Natural killer cell (primary cell): ENCODE results near the gene LRP6. TPM values are rescaled to one million over a fixed set of nuclear protein-coding genes. Genes with fewer than 3 reads are reported as not detected.

Source experiments
- ATAC-seq, 3 donors: fragments of 150-1000 bp in 2 of 3; fragments of 200-7000 bp in 1 of 3; cut with Tn5 transposase; 1 replicate in 1 of 3; 2 replicates in 2 of 3; pipeline ENCODE4 v1.10.0; 2021; ENCODE audit warnings: mild to moderate bottlenecking in 2 of 3, moderate library complexity in 2 of 3
- DNase-seq, 2 donors: peaks; one replicate each; pipeline versions ENCODE4 v3.0.0 to v3.0.0-alpha.2; 2013 to 2021; ENCODE audit warnings: mixed read lengths in 1 of 2
- H3K27ac ChIP-seq: one replicate; pipeline ENCODE4 v1.5.1; 2013; ENCODE audit warnings: mild to moderate bottlenecking, low read length
- H3K27me3 ChIP-seq: one replicate; pipeline ENCODE4 v1.6.1; 2013; ENCODE audit warnings: low read length; ENCODE audit not compliant: control insufficient read depth, insufficient read depth
- H3K36me3 ChIP-seq: one replicate; pipeline ENCODE4 v1.6.1; 2013; ENCODE audit warnings: low read length; ENCODE audit not compliant: control insufficient read depth, insufficient read depth
- H3K4me1 ChIP-seq: one replicate; pipeline ENCODE4 v1.6.1; 2013; ENCODE audit warnings: low read length; ENCODE audit not compliant: control insufficient read depth, insufficient read depth
- H3K4me3 ChIP-seq: one replicate; pipeline ENCODE4 v1.5.1; 2013; ENCODE audit warnings: low read length
- H3K9me3 ChIP-seq: one replicate; pipeline ENCODE4 v1.6.1; 2013; ENCODE audit warnings: low read length; ENCODE audit not compliant: control insufficient read depth, insufficient read depth
- H3K27ac Mint-ChIP-seq, 2 donors: one replicate each; pipeline ENCODE4 v1.8.0; 2022; ENCODE audit warnings: mild to moderate bottlenecking in 2 of 2, mixed read lengths in 2 of 2, moderate library complexity in 1 of 2
- H3K27me3 Mint-ChIP-seq, 2 donors: one replicate each; pipeline ENCODE4 v1.8.0; 2022; ENCODE audit warnings: low read depth in 2 of 2, mixed read lengths in 2 of 2
- H3K36me3 Mint-ChIP-seq: one replicate; pipeline ENCODE4 v1.8.0; 2022; ENCODE audit warnings: mixed read lengths
- H3K4me1 Mint-ChIP-seq, 2 donors: one replicate each; pipeline ENCODE4 v1.8.0; 2022; ENCODE audit warnings: mixed read lengths in 2 of 2
- H3K4me3 Mint-ChIP-seq: one replicate; pipeline ENCODE4 v1.8.0; 2022; ENCODE audit warnings: mild to moderate bottlenecking, moderate library complexity, mixed read lengths
- H3K9me3 Mint-ChIP-seq, 2 donors: one replicate each; pipeline ENCODE4 v1.8.0; 2022; ENCODE audit warnings: mixed read lengths in 2 of 2
- CTCF ChIP-seq: fragments of 200-600 bp; IDR thresholded peaks from one replicate; pipeline ENCODE4 v1.8.0; 2022; ENCODE audit warnings: antibody characterized with exemption
- whole genome bisulfite sequencing: methylation state at CpG from one replicate; pipeline ENCODE4 v1.1.7; 2013; ENCODE audit warnings: missing lambda C conversion rate; ENCODE audit not compliant: insufficient coverage; 5-methylcytosine and 5-hydroxymethylcytosine counted together
- intact Hi-C: fragments of 100-400 bp; cut with micrococcal nuclease; formaldehyde crosslinking; loops from one replicate; pipeline ENCODE4 v1.14.2; 2022
- total RNA-seq, 4 donors: library from RNA; stranded (reverse); fragments of 120-200 nt in 1 of 4; gene quantifications; one replicate each; pipeline versions ENCODE4 v1.2.3 to v1.2.4, GENCODE V29; 2013 to 2022

LRP6 gene
- total RNA-seq, 3 donors from 2014 or later (not counting 1 experiment from before 2014, with no cell fraction given), result 0.05 to 0.33 TPM; not detected in 1

- intact Hi-C loops, result no loop called here
- Mint-ChIP-seq H3K4me1 (no peaks in the 10 kb centered on the region), H3K9me3 (no peaks in the 10 kb centered on the region), H3K27me3 (peaks cover 34 to 64% of the 10 kb centered on the region in 2 donors), H3K36me3 (no peaks in the 10 kb centered on the region), H3K27ac (no peak overlapping the region), H3K4me3 (no peak overlapping the region)
- Histone ChIP-seq H3K4me1 (no peaks in the 10 kb centered on the region), H3K27me3 (peaks cover 4% of the 10 kb centered on the region), H3K4me3 (no peak overlapping the region), H3K36me3 (no peaks in the 10 kb centered on the region), H3K9me3 (no peaks in the 10 kb centered on the region), H3K27ac (no peak overlapping the region)
- no peak for TF ChIP-seq CTCF
- DNase-seq, result no peak
- WGBS, result 85% methylated on average over 4 of the region's 5 CpGs
- ATAC-seq, result no peak
Observed at GRCh38 chr12:12240662-12241340, 26.0 kb downstream of the LRP6 start.

DNA sequence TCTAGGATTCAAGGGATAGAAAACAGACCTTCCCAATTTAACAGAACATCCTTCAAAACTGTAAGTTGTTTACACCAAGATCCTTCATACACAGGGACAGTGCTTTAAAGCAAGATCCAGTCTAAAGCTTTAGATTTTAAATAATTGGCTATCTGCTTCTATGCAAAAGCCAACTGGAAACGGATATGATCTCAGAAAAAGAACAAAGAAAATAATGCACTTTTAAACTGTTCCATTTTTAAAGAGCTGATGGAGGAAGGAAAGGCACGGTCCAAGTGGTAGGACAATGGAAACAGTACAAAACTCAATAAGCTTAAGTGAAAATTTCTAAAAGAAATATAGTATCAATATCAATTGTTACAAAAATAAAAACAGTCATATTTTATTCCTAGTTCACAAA, 27.7 kb downstream of the LRP6 start:
- TF ChIP-seq CTCF, result no peak
- no peak overlapping the region for H3K4me3 Mint-ChIP-seq
- no peaks in the 10 kb centered on the region for H3K9me3 Mint-ChIP-seq
- no peaks in the 10 kb centered on the region for H3K36me3 Mint-ChIP-seq
- Histone ChIP-seq H3K36me3 (no peaks in the 10 kb centered on the region), H3K4me1 (no peaks in the 10 kb centered on the region), H3K9me3 (no peaks in the 10 kb centered on the region), H3K4me3 (no peak overlapping the region), H3K27ac (no peak overlapping the region), H3K27me3 (peaks cover 4% of the 10 kb centered on the region)
- DNase-seq (no peak), ATAC-seq (no peak)
- WGBS, result 60% methylated on average over 1 of the region's 2 CpGs
- H3K27me3 Mint-ChIP-seq, result peaks cover 27 to 58% of the 10 kb centered on the region in 2 donors
- H3K27ac Mint-ChIP-seq, result no peak overlapping the region
- H3K4me1 Mint-ChIP-seq, result no peaks in the 10 kb centered on the region
- intact Hi-C loops, result no loop called here

- intact Hi-C loops, result no loop called here
- no peaks in the 10 kb centered on the region for H3K9me3 ChIP-seq
- no peaks in the 10 kb centered on the region for H3K36me3 ChIP-seq
- no peak for ATAC-seq
- no peak overlapping the region for H3K4me3 Mint-ChIP-seq
- H3K4me1 Mint-ChIP-seq, result no peaks in the 10 kb centered on the region
- 79% methylated on average over 4 of the region's 4 CpGs for WGBS
- H3K9me3 Mint-ChIP-seq, result no peaks in the 10 kb centered on the region
- TF ChIP-seq CTCF, result no peak
- H3K27ac Mint-ChIP-seq, result no peak overlapping the region
- no peak overlapping the region for H3K27ac ChIP-seq
- no peak for DNase-seq
- no peak overlapping the region for H3K4me3 ChIP-seq
- H3K27me3 ChIP-seq, result peaks cover 4% of the 10 kb centered on the region
- peaks cover 27 to 53% of the 10 kb centered on the region in 2 donors for H3K27me3 Mint-ChIP-seq
- no peaks in the 10 kb centered on the region for H3K36me3 Mint-ChIP-seq
- H3K4me1 ChIP-seq, result no peaks in the 10 kb centered on the region
Observed at GRCh38 chr12:12238605-12239004, 28.2 kb downstream of the LRP6 start.

DNA sequence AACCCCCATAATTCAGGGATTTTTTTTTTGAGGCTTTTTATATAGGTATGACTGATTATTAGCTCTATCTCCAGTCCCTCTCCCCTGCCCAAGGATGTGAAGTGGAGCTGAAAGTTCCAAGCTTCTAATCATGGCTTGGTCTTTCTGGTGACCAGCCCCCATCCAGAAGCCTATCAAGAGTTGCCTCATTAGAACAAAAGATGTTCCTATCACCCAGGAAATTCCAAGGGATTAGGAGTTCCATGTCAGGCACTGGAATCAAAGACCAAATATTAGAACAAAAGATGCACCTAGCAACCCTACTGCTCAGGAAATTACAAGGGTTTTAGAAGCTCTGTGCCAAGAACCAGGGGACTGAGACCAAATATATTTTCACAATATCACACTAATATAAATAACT, 29.9 kb downstream of the LRP6 start:
- no peak overlapping the region for H3K27ac Mint-ChIP-seq

More for the DNA sequence above, 29.9 kb downstream of the LRP6 start:
- H3K4me1 ChIP-seq, result no peaks in the 10 kb centered on the region
- ATAC-seq (no peak), DNase-seq (no peak)
- intact Hi-C loops, result no loop called here
- Mint-ChIP-seq H3K36me3 (no peaks in the 10 kb centered on the region), H3K4me1 (no peaks in the 10 kb centered on the region), H3K27me3 (peaks cover 18 to 51% of the 10 kb centered on the region in 2 donors), H3K4me3 (no peak overlapping the region), H3K9me3 (no peaks in the 10 kb centered on the region)
- no peak overlapping the region for H3K27ac ChIP-seq
- H3K9me3 ChIP-seq, result no peaks in the 10 kb centered on the region
- no peaks in the 10 kb centered on the region for H3K36me3 ChIP-seq
- no peak for TF ChIP-seq CTCF
- H3K27me3 ChIP-seq, result peaks cover 4% of the 10 kb centered on the region
- no peak overlapping the region for H3K4me3 ChIP-seq
